Measurements from ENCODE around the gene COG6. TPM values are rescaled to one million over a fixed set of nuclear protein-coding genes. Genes with fewer than 3 reads are reported as not detected.

Gene COG6
- polyA plus RNA-seq (2013, experiment 1 of 2; ENCODE audit: insufficient read length) = 26.1 TPM
- 25.2 TPM for polyA plus RNA-seq (2013, experiment 2 of 2; ENCODE audit: insufficient read length)

GRCh38 chr13:39655569-39656324 is at the start of gene COG6:
Gene COG6, plus strand, starts transcription at chr13:39655662. Its CDS starts 65 bp downstream, at chr13:39655727.
- DNase-seq = peak; percentile 83

- DNase-seq = no peak
Measured at GRCh38 chr13:39605677-39606320, 49.7 kb upstream of the COG6 start.

DNA sequence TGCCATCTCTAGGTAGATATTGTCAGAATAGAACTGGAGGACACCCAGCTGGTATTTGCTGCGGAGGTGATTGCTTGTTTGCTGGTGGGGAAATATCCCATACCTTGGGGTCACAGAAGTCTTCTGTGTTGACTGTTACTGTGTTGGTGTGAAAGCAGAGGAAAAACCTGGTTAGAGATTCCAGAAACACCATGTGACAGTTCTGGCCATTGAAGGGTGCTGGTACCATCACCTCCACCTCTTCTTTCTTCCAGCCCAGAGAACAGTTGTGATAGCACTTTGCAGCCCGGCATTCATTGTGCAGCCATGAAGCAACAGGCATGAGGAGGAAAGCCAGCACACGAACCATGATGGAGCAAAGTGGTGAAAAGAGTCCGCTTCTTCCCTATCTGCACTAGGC is 47.6 kb upstream of the COG6 start:
- DNase-seq = no peak

- peak; percentile 68 for DNase-seq
Measured at GRCh38 chr13:39612023-39612637, 43.3 kb upstream of the COG6 start.

DNA sequence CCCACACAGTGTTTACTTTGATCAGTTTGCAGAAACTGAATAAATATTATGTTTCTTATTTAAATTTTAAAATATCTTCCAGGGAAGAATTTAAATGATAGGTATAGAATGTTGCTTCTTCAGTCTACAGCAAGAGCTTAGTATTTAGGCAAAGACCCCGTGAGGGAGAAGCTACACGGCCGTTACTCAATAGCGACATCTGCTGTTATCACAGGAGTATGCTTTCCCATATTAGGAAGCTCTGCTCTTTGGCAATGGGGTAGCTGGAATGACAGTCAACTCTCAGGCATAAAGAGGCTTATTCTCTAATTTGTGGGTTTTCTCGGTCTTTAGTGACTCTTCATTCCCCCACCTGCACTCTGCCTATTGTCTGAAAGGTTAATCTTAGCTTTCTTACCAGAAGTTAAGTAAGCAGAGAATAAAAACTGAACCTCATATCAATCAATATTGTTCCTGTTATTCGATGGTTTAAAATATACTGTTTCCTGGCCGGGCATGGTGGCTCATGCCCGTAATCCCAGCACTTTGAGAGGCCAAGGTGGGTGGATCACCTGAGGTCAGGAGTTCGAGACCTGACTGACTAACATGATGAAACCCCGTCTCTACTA is 39.3 kb upstream of the COG6 start:
- DNase-seq = peak; percentile 63

GRCh38 chr13:39618561-39618960 is 36.9 kb upstream of the COG6 start:
- DNase-seq = no peak

- DNase-seq = no peak
Measured at GRCh38 chr13:39623466-39623865, 32.0 kb upstream of the COG6 start.

- DNase-seq = no peak
Measured at GRCh38 chr13:39631307-39631706, 24.2 kb upstream of the COG6 start.

- DNase-seq = no peak
Measured at GRCh38 chr13:39632994-39633393, 22.5 kb upstream of the COG6 start.

GRCh38 chr13:39635564-39635963 is 19.9 kb upstream of the COG6 start:
- no peak for DNase-seq

- no peak for DNase-seq
Measured at GRCh38 chr13:39637890-39638289, 17.6 kb upstream of the COG6 start.

- no peak for DNase-seq
Measured at GRCh38 chr13:39641645-39642044, 13.8 kb upstream of the COG6 start.

DNA sequence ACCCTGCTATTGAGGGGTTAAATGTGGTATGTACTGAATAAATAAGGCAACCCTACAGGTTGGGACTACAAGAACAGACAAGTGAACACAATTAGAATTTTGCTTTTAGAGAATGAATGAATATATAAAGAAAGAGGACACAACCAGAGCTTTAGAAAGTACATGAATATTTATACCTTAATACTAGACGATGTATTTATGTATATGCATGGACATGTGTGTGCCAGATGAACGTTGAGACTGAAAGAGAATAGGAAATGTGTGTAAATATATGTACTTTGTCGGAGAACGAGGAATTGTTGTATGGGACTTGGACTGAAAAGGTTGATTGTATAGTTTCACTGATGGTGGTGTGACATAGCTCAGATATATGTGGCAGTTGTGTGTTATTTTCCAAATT is 9.3 kb upstream of the COG6 start:
- DNase-seq = no peak

- DNase-seq = no peak
Measured at GRCh38 chr13:39655041-39655568, 357 bp upstream of the COG6 start.

DNA sequence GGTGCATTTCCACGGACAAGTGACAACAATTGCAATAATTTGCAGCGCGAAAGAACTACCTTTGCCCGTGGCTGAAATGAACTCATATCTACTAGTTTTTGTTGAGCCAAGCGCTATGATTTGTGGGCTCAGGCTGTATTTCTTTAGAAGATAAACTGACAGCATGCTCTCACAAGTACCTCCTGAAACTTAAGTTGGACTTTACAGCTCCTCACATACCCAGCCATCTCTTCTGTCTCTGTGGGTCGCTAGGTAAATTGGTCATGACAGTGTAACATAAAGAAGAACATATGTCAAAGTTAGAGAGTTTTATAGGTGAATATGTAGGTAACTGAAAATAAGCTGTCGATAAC is 839 bp downstream of the COG6 start:
- no peak for DNase-seq

GRCh38 chr13:39663508-39663907 is 8.0 kb downstream of the COG6 start:
- DNase-seq = no peak

DNA sequence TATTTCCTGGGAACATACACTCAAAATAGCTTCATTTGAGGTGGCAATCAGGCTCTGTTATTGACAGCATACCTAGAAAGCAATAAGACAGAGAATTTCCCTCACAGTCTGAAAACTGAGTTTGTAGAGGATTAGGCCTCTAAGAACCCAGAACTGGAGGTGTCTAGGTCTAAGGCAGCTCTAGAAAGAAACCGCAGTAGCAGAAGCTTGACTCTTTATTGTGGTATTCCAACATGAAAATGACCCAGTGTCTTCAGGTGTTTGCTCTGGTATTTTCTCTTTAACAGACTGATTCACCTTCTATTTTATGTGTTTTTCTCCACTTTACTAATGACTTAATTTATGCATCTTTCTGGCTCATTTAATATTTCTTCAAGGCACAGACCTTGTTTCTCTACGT is 8.5 kb downstream of the COG6 start:
- DNase-seq = no peak

DNA sequence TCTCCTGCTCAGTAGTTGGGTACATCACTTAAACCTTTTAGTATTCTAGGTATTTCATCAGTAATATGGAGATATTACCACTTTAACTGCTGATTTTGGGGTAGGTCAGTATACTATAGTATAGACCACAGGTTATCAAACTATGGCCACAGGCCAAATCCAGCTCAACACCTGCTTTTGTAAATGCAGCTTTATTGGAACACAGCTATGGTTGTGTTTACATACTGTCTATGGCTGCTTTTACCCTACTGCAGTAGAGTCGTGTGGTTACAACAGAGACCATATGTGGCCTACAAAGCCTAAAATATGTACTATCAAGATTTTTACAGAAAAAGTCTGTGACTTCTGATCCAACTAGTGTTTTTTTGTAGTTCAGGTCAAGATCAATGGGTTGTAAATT is 10.3 kb downstream of the COG6 start:
- no peak for DNase-seq

GRCh38 chr13:39670445-39670844 is 15.0 kb downstream of the COG6 start:
- DNase-seq = no peak

DNA sequence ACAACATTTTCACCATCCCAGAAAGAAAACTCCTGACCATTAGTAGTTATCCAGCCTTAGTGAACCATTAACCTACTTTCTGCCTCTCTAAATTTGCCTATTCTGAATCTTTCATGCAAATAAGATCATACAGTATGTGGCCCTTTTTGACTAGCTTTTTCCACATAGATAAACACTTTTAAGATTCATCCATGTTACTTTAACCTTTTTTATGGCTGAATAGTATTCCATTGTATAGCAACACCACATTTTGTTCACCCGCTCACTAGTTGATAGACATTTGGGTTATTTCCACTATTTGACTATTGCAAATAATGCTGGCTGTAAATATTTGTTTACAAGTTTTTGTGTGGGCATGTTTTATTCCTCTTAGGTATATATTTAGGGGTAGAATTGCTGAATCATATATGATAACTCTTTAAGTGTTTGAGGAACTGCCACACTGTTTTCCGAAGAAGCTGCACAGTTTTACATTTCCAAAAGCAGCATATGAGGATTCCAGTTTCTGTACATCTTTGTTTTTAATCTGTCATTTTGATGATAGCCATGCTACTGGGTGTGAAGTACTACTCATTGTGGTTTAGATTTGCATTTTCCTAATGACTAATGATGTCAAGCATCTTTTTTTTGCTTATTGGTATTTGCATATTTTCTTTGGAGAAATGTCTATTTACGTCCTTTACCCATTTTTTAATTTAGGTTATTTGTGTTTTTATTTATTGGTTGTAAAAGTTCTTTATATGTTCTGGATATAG is 17.1 kb downstream of the COG6 start:
- no peak for DNase-seq

GRCh38 chr13:39675904-39676303 is 20.4 kb downstream of the COG6 start:
- no peak for DNase-seq

DNA sequence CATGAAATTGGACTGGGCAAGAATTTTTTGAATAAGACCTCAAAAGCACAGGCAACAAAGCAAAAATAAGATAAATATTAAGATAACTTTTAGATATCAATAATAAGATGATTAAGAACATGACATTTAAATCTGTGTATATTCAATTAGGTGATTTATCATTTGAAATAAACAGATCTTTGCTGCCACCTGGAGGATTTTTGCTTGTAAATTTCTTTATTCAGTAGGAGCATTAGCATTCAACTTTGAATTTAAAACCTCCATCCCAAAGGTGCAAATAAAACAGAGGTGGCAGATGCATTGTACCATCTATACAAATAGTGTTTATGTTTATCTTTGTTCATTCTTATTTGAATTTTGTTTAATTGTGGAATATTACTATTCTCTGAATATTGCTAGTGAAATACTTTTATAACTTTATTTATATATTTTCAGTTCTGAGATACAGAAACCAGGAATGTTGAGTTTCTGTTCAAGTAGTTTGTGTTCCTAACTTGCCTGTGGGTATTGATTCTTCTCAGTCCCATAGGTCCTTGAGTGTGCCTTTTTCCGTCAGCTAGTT is 20.9 kb downstream of the COG6 start:
- peak; percentile 26 for DNase-seq

Data from fibroblast of skin of abdomen (primary cell).